CD4-positive, alpha-beta T cell treated with Interleukin-12 subunit alpha and Interleukin-12 subunit beta, for 1 hour (primary cell): ENCODE results near the gene ADCY6.
A peak's percentile ranks its signal among the peaks of the same experiment; 100 is the strongest.

ENCODE experiments used
- DNase-seq: peaks from one replicate; pipeline ENCODE4 v3.0.0-alpha.2; 2020

The ADCY6 gene

GRCh38 chr12:48788854-48789775 lies at the start of gene ADCY6:
TSS of gene ADCY6 (minus strand) at chr12:48789089. CDS start at chr12:48783434, 5,655 bp downstream.
- DNase-seq, result peak; percentile 5

DNA sequence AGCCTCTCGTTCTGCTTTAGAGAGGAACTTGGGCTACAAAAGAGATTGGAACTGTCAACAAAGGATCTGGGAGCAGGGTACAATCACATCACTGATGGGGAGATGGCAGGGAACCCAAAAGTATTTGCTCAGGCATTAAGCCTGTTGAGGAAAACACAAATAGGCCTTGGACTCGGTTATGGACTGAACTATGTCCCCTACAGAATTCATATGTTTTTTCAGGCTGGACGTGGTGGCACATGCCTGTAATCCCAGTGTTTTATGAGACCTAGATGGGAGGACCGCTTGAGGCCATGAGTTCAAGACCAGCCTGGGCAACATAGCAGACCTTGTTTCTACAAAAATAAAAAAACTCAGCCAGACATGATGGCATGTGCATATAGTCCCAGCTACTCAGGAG lies 49.2 kb upstream of the ADCY6 start:
- no peak for DNase-seq

GRCh38 chr12:48832321-48833060 lies 43.6 kb upstream of the ADCY6 start:
- DNase-seq, result no peak

DNA sequence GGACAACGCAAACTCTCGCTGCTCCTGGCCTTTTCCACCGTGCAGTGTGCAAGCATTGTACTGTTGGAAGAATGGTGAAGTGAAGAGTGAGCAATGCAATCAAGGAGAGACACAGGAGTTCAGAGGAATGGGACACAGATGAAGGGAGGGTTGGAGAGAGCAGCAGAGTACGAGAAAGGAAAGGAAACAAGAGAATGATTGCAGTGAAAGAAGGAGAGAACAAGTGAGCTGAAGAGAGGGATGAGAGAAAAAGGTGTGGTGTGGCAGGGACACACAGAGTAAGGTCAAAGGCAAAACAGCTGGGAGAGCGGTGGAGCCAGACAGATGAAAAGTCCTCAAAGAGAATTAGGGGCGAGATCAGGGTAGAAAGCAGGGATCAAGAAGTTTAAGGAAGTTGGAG lies 42.4 kb upstream of the ADCY6 start:
- DNase-seq, result no peak

- DNase-seq, result no peak
These were observed 40.1 kb upstream of the ADCY6 start for GRCh38 chr12:48828841-48829575.

- no peak for DNase-seq
These were observed 39.4 kb upstream of the ADCY6 start for GRCh38 chr12:48828293-48828692.

DNA sequence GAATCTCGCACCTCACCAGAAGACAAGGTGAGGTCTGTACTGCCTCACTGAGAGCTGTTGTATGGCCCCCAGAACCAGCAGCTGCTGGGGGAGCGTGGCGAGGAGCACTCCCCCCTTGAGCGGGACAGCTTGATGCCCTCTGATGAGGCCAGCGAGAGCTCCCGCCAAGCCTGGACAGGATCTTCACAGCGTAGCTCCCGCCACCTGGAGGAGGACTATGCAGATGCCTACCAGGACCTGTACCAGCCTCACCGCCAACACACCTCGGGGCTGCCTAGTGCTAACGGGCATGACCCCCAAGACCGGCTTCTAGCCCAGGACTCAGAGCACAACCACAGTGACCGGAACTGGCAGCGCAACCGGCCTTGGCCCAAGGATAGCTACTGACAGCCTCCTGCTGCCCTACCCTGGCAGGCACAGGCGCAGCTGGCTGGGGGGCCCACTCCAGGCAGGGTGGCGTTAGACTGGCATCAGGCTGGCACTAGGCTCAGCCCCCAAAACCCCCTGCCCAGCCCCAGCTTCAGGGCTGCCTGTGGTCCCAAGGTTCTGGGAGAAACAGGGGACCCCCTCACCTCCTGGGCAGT lies 38.7 kb upstream of the ADCY6 start:
- DNase-seq, result no peak

- DNase-seq, result no peak
These were observed 38.1 kb upstream of the ADCY6 start for GRCh38 chr12:48827026-48827425.

DNA sequence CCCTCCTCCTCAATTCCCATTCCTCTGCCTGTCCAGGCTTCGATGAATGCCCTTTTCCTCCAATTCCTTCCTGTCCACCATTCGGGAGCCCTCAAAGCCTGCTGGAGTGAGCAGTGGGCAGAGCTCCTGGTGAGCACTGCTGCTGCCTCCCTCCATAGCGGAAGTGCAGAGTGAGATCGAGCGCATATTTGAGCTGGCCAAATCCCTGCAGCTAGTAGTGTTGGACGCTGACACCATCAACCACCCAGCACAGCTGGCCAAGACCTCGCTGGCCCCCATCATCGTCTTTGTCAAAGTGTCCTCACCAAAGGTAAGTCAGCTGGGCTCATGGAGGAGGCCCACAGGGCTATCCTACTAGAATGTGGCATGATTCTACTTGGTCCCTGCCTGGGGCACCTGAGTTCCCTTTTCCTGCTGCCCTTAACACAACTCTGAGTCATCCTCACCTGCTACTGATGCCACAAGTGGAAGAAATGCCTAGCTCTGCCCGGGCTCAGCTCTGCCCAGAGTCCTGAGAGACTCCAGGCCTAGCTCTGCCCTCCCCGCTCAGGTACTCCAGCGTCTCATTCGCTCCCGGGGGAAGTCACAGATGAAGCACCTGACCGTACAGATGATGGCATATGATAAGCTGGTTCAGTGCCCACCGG lies 37.4 kb upstream of the ADCY6 start:
- DNase-seq, result no peak

DNA sequence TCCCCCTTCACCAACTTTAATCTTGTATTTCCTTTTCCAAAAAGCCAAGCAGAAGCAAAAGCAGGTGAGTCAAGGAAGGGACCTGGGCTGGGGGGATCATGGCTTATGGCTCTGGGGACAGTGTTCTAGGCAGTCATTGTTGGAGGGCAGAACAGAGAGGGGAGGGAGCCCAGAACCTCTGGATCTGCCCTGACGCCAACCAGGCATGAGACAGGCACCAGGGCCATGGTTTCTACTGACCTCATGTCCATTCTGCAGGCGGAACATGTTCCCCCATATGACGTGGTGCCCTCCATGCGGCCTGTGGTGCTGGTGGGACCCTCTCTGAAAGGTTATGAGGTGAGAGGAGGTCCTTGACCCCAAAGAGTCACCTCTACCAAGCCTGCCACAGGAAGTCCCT lies 36.0 kb upstream of the ADCY6 start:
- no peak for DNase-seq

DNA sequence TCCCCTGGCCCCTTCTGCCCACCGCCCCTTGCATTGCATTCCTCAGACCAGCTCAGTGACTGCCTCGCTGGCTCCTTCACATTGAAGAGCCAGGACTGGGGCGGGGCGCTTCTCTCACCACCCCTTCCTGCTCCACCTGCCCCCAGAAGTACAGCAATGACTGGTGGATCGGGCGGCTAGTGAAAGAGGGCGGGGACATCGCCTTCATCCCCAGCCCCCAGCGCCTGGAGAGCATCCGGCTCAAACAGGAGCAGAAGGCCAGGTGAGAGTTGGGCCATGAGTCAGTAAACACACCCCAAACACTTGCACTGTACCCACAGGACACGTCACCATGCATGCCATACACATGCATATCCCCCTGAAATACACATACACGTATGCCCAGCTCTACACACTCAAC lies 35.2 kb upstream of the ADCY6 start:
- DNase-seq, result peak; percentile 16

GRCh38 chr12:48823281-48823680 lies 34.4 kb upstream of the ADCY6 start:
- no peak for DNase-seq

DNA sequence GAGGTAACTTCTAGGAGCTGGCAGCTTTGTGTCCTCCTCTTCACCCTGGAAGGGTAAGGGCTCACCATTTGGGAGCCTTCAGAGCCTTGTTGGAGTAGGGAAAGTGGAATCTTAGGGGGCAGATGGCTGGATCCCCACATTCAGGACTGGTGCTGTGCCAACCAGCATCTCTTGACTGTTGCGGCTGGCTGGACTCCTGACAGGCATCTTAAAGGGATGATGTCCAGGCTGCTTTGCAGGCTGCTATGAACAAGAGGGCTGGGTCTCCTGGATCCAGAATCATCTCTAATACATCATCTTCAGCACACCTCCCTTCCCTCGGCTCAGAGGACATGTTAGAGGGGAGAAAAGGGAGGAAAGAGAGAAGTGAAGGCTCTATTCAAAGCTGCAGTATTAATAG lies 33.8 kb upstream of the ADCY6 start:
- no peak for DNase-seq

DNA sequence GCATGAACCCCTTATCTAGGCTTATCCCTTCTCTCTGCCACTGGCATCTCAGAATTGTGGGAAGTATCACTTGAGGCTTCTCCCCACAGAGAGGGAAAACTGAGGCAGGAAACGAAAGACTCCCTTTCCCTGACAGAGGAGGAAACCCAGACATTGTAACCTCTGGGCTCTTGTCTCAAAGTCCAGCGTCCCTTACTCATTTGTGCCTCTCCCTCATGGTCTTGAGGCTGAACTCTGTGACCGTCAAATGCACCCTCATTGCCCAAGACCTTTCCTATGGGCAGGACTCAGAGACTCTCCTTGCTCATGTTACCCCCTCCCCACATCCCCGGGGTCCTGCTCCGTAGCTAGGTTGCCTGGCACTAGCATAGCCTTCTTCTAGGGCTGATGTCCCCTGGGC lies 33.2 kb upstream of the ADCY6 start:
- no peak for DNase-seq

GRCh38 chr12:48819986-48820725 lies 31.3 kb upstream of the ADCY6 start:
- DNase-seq, result no peak

DNA sequence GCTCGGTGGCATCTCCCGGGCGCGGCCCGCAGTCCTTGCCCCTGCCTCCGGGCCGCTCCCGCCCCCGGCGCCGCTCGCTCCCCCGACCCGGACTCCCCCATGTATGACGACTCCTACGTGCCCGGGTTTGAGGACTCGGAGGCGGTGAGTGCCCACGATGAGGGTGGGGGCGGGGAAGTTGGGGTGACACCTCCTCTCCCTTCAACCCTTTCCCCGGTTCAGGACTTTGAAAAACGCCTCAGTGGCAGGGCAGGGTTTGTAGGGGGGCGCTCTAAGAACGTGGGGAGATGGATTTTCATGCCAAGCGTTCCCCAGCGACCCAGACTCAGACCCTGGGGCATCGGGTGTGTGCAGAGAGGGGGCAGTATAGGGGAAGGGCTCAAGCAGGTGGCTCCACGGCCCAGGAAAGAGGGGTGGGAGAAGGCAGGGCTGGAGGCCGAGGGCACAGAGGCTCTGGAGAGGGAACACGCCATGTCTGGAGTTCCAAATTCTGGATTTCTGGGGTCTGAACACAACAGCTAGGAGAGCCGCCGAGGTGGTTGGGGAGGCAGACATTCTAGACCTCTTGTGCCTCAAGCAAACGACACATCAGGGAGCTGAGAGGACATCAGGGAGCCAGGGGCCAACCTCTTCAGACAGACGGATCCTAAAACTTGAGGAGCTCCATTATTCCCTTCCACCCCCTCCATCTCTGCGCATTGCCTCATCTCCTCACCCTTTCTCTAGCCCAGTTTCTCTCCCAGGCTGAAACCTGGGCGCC lies 30.1 kb upstream of the ADCY6 start:
- peak; percentile 41 for DNase-seq

DNA sequence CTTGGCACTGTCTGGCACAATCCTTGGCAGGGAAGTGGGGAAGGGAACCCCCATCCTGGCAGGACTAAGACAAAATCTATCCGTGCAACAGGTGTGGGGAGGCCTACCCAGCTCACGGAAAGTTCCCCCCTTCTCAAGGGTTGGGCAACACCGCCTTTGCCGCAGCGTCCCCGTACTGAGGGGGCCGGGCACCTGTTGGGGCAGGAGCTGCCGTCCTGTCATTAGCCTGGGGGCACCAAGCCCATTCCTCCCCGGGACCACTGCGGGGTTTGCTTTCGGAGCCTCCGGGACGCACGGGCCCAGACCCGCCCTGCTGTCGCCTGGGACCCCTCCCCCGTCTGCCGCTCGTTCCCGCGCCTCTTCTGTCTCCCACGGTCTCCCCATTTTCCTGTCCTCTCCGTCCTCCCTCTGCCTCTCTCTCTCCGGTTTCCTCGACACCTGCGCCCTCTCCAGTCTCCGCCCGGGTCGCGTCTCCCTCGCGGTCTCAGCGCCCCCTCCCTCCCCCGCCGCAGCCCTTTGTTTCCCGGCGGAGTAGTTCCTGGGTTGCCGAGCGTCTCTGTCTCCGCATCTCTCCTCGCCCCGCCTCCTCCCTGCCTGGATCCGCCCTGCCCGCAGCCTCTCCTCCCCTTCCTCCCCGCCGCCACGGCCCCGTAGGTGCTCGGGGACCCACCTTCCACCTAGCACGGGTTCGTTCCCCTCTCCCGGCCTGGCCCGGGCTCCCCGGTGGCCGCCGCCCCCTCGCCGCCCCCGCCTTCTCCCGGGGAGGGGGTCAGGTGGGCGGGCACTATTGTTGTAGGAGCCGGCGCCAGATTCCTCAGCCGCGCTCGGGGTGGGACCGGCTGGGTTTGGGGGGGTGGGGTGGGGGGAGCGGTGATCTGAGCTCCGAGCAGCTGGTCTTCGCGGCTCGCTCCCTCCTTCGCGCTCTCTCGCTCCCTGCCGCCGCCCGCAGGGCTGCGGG lies 29.3 kb upstream of the ADCY6 start, which contains the start of gene CACNB3:
Gene CACNB3, plus strand, starts transcription at position 624 of the 958 bp plus-strand sequence. CDS start 434 bp downstream, outside the sequence.
- DNase-seq, result peak; percentile 83

DNA sequence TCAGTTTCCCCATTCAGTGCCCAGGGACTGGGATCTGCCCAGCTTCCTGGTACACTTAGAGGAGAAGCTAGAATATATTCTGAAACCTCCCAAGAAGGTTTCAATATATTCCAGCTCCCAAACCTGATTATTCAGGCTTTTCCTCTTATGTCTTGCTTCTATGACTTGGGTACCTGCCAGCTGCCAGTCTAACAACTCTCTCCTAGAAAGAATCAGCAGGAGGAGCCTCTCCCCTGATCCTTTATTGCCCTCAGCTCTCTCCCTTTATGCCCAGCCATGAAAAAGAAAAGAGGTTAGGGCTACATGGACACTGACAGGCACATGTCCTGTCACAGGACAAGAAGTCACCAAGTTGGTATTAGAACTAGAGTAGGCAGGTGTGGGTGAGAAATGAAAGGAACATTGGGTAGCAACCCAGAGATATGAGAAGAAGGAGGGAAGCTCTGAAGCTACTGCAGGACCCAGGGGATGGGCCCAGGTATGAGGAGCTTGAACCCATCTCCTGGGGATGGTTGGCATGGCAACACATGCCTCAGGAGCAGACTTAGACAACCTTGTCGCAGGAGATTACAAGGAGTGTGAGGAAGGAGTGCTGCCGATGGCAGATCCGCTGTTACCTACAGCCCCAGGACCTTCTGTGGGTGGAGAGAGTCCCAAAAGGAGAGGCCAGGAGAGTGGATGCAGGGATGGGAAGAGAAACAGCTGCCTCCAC lies 27.4 kb upstream of the ADCY6 start:
- DNase-seq, result no peak
